ENCODE measurements around the gene CPSF4.

Gene CPSF4

DNA sequence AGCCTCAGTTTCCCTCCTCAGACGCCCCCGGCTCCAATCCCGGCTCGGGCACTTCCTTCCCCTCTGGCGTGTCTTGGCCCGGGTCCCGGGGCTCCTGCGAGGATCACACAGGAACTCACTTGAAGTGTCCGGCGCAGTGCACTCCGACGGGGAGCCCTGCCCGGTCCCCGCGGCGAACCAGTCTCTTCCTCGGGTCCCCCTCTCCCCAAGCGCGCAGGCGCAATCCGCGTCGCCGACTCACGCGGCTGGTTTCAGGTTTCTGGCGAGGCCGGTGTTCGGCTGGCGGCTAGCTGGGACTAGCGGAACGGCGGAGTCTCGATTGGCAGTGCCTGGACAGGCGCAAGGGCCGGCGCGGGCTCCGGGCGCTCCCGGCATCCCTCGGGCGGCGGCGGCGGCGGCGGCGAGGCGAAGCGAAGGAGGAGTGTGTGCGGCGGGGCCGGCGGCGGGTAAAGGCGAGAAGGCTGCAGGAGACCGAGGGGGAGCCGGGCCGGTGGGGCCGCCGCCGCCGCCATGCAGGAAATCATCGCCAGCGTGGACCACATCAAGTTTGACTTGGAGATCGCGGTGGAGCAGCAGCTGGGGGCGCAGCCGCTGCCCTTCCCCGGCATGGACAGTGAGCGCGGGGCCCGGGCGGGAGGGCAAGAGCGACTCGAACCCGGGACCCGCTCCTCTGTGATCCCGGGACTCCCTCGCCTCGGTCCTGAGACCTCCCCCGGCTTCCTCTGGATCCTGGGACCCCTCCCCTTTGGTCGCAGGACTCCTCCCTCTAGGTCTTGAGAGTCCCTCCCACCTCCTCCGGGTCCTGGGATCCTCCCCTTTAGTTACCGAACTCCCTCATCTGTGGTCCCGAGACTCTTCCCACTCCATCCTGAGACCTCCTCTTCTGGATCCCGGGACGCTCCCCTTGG lies at the start of gene CPSF4, which contains the start of gene PTCD1:
CPSF4 (plus strand) TSS at position 371 of the 908 bp plus-strand sequence; CDS start at position 511, 140 bp downstream.
PTCD1 (minus strand) TSS at position 226 of the 908 bp plus-strand sequence. CDS start 3,556 bp downstream, outside the sequence.
- DNase-seq: peak; percentile 92

GRCh38 chr7:99389772-99390171 lies 49.0 kb upstream of the CPSF4 start:
- DNase-seq: no peak

GRCh38 chr7:99390941-99391602 lies 47.7 kb upstream of the CPSF4 start:
- no peak for DNase-seq

DNA sequence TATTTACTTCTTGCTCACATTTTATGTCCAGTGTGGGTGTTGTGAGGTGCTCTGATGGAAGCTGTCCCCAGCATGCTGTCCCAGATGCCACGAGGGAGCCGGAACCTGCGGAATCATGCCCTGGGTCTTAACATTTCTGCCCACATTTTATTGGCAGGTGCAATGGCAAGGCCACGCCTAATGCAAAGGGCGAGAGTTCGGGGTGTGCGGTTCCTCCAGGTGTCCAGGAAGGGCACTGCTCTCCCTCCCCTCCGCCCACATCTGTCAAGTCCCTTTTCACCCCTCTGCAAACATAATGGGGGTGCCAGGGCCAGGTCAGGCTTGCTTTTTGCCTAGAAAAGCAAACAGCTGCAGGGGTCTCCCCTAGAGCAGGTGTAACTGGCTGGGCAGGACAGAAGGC lies 46.7 kb upstream of the CPSF4 start:
- DNase-seq: no peak

- peak; percentile 89 for DNase-seq
These were observed 45.9 kb upstream of the CPSF4 start for GRCh38 chr7:99392659-99393354.

DNA sequence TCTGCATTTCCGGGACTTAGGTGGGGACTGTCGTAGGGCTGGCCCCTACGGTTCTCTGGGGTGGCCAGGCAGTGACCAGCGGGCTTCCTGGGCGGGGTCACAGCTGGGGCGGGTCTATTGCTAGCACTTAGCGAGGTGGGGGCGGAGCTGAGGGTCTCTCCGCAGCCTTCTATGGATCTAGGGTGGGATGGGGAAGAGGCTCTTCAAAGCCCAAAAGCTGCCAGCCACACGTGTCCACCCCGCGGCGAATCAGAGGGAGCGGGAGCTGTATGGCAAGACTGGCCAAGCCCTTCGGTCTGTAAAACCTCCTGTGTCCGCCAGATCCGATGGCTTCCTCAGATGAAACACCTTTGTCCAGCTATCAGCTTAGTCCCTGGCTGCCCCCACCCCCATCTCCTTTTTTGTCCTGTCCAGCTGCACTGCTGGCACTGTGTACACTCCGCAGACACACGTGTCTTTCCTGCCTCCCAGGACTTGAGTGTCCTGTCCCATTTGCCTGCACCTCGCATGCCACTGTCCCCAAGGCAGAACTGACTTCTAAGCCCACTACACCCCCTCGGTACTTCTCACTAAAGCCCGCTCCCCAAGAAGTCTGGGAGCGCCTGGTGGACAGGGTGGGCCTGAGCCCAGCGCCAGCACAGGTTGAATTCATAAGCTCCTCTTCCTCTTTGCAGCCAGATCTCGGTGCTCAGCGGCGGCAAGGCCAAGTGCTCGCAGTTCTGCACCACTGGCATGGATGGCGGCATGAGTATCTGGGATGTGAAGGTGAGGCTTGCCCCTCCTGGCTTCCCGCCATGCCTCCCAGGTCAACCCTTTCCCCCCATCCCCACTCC lies 45.2 kb upstream of the CPSF4 start:
- DNase-seq: no peak

DNA sequence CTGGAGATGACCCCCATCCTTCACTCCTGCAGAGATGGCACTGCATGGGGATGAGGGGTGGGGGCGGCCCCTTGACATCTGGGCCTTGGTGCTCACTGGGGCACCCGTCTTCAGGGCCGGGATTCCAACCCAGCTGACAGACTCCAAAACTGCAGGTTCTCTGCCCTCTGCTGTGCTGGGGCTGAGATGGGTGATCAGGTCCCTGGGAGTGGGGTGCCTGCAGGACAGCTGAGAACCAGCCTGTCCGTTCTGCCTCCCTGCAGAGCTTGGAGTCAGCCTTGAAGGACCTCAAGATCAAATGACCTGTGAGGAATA lies 44.6 kb upstream of the CPSF4 start:
- no peak for DNase-seq

GRCh38 chr7:99395616-99396327 lies 43.0 kb upstream of the CPSF4 start:
- no peak for DNase-seq

- DNase-seq: no peak
These were observed 42.1 kb upstream of the CPSF4 start for GRCh38 chr7:99396418-99397296.

GRCh38 chr7:99397297-99397983 lies 41.3 kb upstream of the CPSF4 start:
- no peak for DNase-seq

GRCh38 chr7:99398891-99399445 lies 39.8 kb upstream of the CPSF4 start:
- DNase-seq: no peak

DNA sequence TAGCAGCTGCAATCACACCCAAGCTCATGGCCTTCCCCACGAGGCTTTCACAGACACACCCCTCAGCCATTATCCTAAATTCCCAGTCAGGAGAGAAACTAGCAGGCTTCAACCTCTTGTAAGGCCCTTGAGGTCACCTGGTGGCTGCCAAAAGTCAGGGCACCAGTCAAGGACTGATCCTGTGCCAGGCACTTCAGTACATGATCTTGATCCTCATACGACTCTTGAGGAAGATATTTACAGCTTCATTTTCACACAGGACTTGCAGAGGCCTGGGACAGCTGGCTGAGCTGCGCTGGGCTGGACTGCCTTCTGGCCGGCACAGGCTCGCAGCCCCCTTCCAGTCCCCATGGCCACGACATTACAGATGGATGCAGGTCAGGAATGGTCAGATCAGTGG lies 39.1 kb upstream of the CPSF4 start:
- DNase-seq: no peak

DNA sequence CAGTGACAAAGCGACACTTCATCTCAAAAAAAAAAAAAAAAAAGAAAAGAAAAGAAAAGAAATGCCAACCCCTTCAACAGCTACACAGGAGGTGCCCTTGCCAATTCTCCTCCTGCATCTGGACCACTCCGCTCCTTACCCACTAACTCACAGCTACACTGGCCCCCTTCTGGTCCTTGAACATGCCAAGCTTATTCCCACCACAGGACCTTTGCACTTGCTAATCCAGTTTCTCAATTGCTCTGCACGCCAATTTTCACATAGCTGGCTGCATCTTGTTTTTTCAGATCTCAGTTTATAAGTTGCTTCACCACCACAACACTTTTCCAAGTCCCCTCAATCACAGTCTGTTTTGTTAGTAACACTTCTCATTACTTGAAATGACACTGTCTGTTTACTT lies 35.9 kb upstream of the CPSF4 start:
- DNase-seq: no peak

- no peak for DNase-seq
These were observed 35.0 kb upstream of the CPSF4 start for GRCh38 chr7:99403764-99404163.

DNA sequence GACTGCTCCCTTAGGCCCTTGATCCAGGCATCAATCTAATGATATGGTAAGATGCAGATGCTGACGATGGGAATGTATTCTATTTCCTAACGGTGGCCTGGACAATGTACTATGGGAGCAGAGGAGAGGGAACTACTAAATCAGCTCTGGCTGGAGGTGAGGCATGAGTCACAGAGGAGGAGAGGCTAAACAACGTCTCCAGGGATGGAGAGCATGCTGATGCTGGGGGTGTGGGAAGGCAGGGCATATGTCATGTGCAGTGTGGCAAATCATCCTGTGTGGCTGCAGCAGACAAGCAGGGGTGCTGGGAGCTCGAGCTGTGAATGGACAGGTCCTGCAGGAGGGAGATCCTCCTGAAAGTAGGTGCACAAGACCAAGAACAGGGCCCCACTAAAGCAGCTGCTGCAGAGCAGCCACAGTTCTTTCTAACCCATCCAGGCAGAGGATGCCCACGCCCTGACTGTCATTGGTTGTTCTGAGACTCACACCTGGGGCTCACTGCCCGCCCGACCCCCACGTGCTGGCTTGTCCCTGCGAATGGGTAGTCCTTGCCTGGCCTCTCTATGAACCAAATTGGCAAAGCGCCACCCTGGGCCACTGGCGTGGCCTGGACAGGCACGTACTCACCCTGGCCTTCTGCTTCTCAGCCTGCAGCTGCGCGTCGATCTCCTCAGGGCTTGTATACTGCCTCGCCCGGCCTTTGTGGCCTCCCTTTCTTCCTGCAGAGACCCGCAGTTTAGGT lies 34.3 kb upstream of the CPSF4 start:
- DNase-seq: no peak

DNA sequence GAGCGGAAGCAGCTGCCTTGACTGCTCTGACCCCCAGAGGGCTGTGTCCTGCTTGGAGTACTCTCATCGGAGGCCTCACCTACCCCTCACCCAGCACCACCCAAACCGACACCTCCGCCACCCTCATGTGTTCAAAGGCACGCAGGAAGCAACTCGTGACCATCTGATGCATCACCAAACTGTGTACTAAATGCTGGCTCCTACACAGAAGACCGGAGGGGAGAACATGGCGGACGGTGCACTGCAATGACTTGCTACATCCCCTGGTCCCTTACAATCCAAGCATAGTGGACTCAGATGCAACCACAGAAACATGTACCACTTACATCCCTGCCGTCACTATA lies 33.8 kb upstream of the CPSF4 start:
- DNase-seq: no peak

DNA sequence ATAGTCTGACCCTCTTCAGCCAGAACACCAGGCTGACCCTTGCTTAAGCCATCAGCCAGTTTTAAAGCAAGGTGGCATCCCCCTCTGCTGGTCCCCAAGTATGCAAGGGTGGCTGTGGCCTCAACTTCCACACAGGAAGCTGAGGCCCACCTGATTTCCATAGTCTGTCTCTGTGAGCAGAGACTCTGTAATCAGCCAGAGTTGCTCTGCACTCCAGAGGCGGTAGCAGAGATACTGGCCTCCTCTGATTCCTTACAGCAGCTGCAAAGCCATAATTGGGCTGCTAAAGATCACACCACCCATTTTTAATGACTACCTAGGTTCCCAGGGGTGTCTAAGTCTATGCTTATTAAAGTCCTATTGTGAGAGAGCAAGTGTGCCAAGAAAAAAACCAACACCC lies 32.2 kb upstream of the CPSF4 start:
- DNase-seq: no peak

- no peak for DNase-seq
These were observed 30.8 kb upstream of the CPSF4 start for GRCh38 chr7:99407872-99408378.
